HEK293 (cell line): Measurements from ENCODE around the gene ABCC10.

Experiments used
- ZNF704 ChIP-seq: fragments of 450-650 bp; formaldehyde crosslinking; IDR thresholded peaks from 2 replicates; pipeline ENCODE4 v1.5.1; 2016; ENCODE audit warnings: missing biosample characterization, missing genetic modification characterization
- TF ChIP-seq, protein P1 (sequence below): fragments of 450-650 bp; formaldehyde crosslinking; IDR thresholded peaks from 2 replicates; pipeline ENCODE4 v1.5.1; 2016; ENCODE audit warnings: missing biosample characterization, missing genetic modification characterization

DNA sequence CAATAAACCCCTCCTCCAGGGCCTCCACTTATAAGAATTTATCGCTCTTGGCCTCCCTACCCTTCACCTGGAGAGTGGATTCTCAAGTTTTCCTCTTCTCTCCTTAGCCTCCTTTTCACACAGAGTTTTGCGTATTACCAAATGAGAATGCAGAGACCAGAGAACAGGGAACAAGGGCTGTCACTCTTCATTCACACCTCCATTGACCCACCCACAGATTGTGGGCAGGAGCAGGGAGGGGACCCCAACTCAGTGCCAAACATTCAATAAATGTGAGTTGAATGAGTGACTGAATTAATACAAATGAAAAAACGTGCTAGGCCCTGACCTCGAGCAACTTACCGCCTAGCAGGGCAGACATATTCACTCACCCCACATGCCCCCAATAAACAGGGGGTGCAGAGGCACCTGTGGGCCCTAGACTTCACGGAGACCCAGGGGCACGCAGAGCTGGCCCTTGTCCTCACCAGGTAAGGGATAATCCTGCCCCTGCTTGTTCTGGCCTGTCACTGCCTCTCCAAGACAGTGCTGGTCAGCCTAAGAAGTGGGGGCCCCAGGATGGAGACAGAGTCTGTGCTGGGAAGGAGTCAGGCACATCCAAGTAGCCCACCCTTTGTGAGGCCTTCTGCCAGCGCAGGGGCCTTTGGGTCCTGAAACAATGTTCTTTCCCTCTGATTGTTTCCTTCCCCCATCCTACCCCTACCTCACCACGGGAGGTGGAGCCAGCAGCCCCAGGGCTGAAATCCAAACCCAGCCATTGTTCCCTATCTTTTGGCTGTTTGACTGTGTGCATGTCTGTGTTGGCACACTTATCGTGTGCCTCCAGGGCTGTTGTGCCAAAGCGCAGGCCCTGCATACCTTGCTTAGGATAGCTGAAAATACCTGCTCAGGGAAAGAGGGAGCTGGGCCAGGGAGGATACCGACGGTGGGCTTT, 41.7 kb downstream of the ABCC10 start:
- TF ChIP-seq, protein P1, sequence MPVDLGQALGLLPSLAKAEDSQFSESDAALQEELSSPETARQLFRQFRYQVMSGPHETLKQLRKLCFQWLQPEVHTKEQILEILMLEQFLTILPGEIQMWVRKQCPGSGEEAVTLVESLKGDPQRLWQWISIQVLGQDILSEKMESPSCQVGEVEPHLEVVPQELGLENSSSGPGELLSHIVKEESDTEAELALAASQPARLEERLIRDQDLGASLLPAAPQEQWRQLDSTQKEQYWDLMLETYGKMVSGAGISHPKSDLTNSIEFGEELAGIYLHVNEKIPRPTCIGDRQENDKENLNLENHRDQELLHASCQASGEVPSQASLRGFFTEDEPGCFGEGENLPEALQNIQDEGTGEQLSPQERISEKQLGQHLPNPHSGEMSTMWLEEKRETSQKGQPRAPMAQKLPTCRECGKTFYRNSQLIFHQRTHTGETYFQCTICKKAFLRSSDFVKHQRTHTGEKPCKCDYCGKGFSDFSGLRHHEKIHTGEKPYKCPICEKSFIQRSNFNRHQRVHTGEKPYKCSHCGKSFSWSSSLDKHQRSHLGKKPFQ (tag by site-specific recombination): no peak
- TF ChIP-seq ZNF704 (tag by site-specific recombination): no peak
